Mucosa of descending colon (tissue), 3 donors: Measurements from ENCODE around the gene SLC31A2. TPM values are rescaled to one million over a fixed set of nuclear protein-coding genes. Genes with fewer than 3 reads are reported as not detected.

Experiments
- ATAC-seq: fragments of 200-7000 bp; cut with Tn5 transposase; one replicate; pipeline ENCODE4 v1.9.1; 2020; ENCODE audit warnings: mild to moderate bottlenecking, moderate library complexity
- DNase-seq, 3 donors: peaks; one replicate each; pipeline ENCODE4 v3.0.0-alpha.2; 2020
- H3K36me3 ChIP-seq: fragments of 200-600 bp; one replicate; pipeline ENCODE4 v1.8.0; 2021; ENCODE audit warnings: low read depth, mild to moderate bottlenecking
- H3K4me1 ChIP-seq: fragments of 200-600 bp; one replicate; pipeline ENCODE4 v1.8.0; 2021; ENCODE audit warnings: low read depth, mild to moderate bottlenecking
- H3K4me3 ChIP-seq: fragments of 200-600 bp; one replicate; pipeline ENCODE4 v1.8.0; 2021; ENCODE audit warnings: mild to moderate bottlenecking
- H3K9me3 ChIP-seq: fragments of 200-600 bp; one replicate; pipeline ENCODE4 v1.8.0; 2021; ENCODE audit warnings: mild to moderate bottlenecking
- CTCF ChIP-seq: fragments of 200-600 bp; IDR thresholded peaks from one replicate; pipeline ENCODE4 v1.8.0; 2022; ENCODE audit warnings: antibody characterized with exemption, mild to moderate bottlenecking
- intact Hi-C, 2 donors: fragments of 100-400 bp; cut with DNase I in 1 of 2; cut with micrococcal nuclease in 1 of 2; formaldehyde crosslinking; loops; one replicate each; pipeline versions ENCODE4 v1.11.0 to v1.11.1; 2022; cut with DNase I, micrococcal nuclease
- total RNA-seq, 3 donors: library from RNA; stranded (reverse); fragmentation: NEBNext Ultra II Directional in 2 of 3; extraction: Animal tissue kit (Norgen Biotek cat#: 25700) in 2 of 3; gene quantifications; one replicate each; pipeline versions ENCODE4 v1.2.1 to v1.2.4, GENCODE V29; 2021 to 2023
- donor health status: DM: no; HTN: no; CAD: no; lungs with moderate emphysema.
- donor health status: DM: no; HTN: no; CAD: no.
- donor health status: DM: no; HTN: yes; CAD: no.

SLC31A2 gene
- total RNA-seq, 3 donors from 2014 or later: 17.1 to 23.7 (median 17.8) TPM

- intact Hi-C loops: no loop called here
- ATAC-seq: no peak
Observed at GRCh38 chr9:113177251-113177650, 26.4 kb downstream of the SLC31A2 start.

GRCh38 chr9:113178087-113178486 lies 27.3 kb downstream of the SLC31A2 start:
- no peak for ATAC-seq
- Histone ChIP-seq H3K4me3 (no peak overlapping the region), H3K4me1 (no peaks in the 10 kb centered on the region), H3K9me3 (no peaks in the 10 kb centered on the region), H3K36me3 (peaks cover 8% of the 10 kb centered on the region)
- TF ChIP-seq CTCF: no peak
- intact Hi-C loops: no loop called here
- no peak for DNase-seq

More at GRCh38 chr9:113177251-113177650, 26.4 kb downstream of the SLC31A2 start:
- TF ChIP-seq CTCF: no peak
- H3K4me3 ChIP-seq: no peak overlapping the region
- no peaks in the 10 kb centered on the region for H3K9me3 ChIP-seq
- no peak for DNase-seq
- H3K36me3 ChIP-seq: peaks cover 9% of the 10 kb centered on the region
- H3K4me1 ChIP-seq: no peaks in the 10 kb centered on the region

GRCh38 chr9:113179839-113180238 lies 29.0 kb downstream of the SLC31A2 start:
- Histone ChIP-seq H3K9me3 (no peaks in the 10 kb centered on the region), H3K4me1 (no peaks in the 10 kb centered on the region), H3K4me3 (no peak overlapping the region), H3K36me3 (peaks cover 4% of the 10 kb centered on the region)
- intact Hi-C loops: no loop called here
- no peak for ATAC-seq
- TF ChIP-seq CTCF: no peak
- DNase-seq: no peak

- no peak for ATAC-seq
- Histone ChIP-seq H3K36me3 (peaks cover 4% of the 10 kb centered on the region), H3K4me3 (no peak overlapping the region), H3K9me3 (no peaks in the 10 kb centered on the region), H3K4me1 (no peaks in the 10 kb centered on the region)
- intact Hi-C loops: no loop called here
- no peak for DNase-seq
- no peak for TF ChIP-seq CTCF
Observed at GRCh38 chr9:113181165-113181564, 30.4 kb downstream of the SLC31A2 start.

GRCh38 chr9:113183956-113184488 lies 33.2 kb downstream of the SLC31A2 start:
- Histone ChIP-seq H3K4me1 (no peaks in the 10 kb centered on the region), H3K36me3 (peaks cover 5% of the 10 kb centered on the region), H3K4me3 (no peak overlapping the region), H3K9me3 (no peaks in the 10 kb centered on the region)
- intact Hi-C loops: no loop called here
- ATAC-seq: no peak
- TF ChIP-seq CTCF: no peak
- DNase-seq: no peak

- ATAC-seq (no peak), DNase-seq (no peak)
- no peaks in the 10 kb centered on the region for H3K4me1 ChIP-seq
- H3K4me3 ChIP-seq: no peak overlapping the region
- H3K9me3 ChIP-seq: no peaks in the 10 kb centered on the region
- peaks cover 5% of the 10 kb centered on the region for H3K36me3 ChIP-seq
- TF ChIP-seq CTCF: no peak
- intact Hi-C loops: no loop called here
Observed at GRCh38 chr9:113184539-113184938, 33.7 kb downstream of the SLC31A2 start.
